Right ventricle myocardium superior (tissue), 1 donor: Measurements from ENCODE around the gene LYSMD1. TPM values are rescaled to one million over a fixed set of nuclear protein-coding genes. Genes with fewer than 3 reads are reported as not detected.
"Not testable (repeated sequence)": the region's sequence is repeated elsewhere in the genome, so short reads cannot be mapped to it uniquely, and the experiment has no call there.

Experiments used
- ATAC-seq: fragments of 200-7000 bp; cut with Tn5 transposase; one replicate; pipeline ENCODE4 v1.9.1; 2020; ENCODE audit warnings: mild to moderate bottlenecking; ENCODE audit not compliant: poor library complexity
- DNase-seq: peaks from one replicate; pipeline ENCODE4 v3.0.0-alpha.2; 2020
- intact Hi-C: fragments of 100-400 bp; cut with DNase I; formaldehyde crosslinking; loops from one replicate; pipeline ENCODE4 v1.11.2; 2022
- long read RNA-seq: library from polyadenylated mRNA; unstranded; transcript quantifications from one replicate; pipeline ENCODE4 v2.0.0, GENCODE V29; 2021
- total RNA-seq: library from RNA; stranded (reverse); fragmentation: NEBNext Ultra II Directional; extraction: Animal tissue kit (Norgen Biotek cat#: 25700); gene quantifications from one replicate; pipeline ENCODE4 v1.2.1, GENCODE V29; 2021
- donor health status: DM: no; HTN: yes; CAD: no; lungs with severe emphysema.

Gene LYSMD1
- total RNA-seq, result 10.7 TPM
- long read RNA-seq, result 0 reads

DNA sequence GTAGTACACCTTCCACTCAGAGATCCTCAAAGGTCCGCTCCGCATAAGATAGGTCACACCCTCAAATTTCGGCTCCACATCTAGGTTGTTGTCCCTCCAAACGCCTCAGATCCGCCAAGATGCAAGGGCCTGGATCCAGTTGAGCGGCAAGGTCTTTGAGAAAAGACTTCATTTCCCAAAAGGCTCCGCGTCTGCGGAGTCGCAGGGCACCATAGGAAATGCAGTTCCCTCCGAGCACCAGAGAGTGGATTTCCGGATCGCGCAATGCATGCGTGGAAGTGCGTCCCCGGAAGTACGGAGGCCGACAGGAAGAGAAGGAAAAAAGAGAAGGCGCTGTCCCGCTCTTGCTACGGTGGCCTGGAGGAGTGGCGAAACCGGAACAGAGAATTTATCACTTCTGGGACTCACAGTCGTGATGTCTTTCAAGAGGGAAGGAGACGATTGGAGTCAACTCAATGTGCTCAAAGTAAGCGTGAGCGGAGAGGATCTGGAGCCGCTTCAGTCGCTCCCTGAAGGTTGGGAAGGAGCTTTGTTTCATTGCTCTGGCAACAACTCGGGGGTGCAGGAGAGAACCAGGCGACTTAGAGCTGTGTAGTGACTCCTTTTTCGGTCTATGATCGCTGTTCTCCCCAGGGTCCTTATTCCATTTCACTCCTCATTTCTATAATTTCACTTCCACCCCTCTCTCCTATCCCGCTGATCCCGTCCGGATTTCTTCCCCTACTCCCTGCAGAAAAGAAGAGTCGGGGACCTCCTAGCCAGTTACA, at the start of gene LYSMD1, which contains the start of gene SCNM1:
Gene LYSMD1 (minus strand): TSS at position 165 of the 767 bp plus-strand sequence. CDS start 644 bp downstream, outside the sequence.
Gene SCNM1 (plus strand): TSS at position 407 of the 767 bp plus-strand sequence. CDS start 9 bp downstream, at position 416.
- intact Hi-C loops, result no loop called here
- peak; percentile 95 for ATAC-seq
- DNase-seq, result peak; percentile 97

DNA sequence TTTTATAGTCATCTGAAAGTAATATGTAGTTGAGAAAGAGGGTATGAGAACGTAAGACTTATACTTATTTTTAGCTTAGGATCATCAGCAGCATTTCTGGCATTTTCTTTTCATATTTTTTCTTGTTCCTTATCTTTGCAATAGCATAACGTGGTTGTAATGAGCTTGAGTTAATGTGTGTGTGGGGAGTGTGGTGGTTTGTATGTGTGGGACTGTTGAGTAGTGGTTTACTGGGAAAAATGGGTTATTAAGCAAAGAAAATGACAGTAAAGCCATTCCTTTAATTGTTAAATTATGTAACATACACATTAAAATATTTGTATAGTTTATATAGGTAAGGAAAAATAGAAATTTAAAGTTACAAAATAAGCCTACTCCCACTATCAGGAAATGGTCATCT, 47.9 kb upstream of the LYSMD1 start:
- intact Hi-C loops, result no loop called here
- ATAC-seq (no peak), DNase-seq (no peak)

DNA sequence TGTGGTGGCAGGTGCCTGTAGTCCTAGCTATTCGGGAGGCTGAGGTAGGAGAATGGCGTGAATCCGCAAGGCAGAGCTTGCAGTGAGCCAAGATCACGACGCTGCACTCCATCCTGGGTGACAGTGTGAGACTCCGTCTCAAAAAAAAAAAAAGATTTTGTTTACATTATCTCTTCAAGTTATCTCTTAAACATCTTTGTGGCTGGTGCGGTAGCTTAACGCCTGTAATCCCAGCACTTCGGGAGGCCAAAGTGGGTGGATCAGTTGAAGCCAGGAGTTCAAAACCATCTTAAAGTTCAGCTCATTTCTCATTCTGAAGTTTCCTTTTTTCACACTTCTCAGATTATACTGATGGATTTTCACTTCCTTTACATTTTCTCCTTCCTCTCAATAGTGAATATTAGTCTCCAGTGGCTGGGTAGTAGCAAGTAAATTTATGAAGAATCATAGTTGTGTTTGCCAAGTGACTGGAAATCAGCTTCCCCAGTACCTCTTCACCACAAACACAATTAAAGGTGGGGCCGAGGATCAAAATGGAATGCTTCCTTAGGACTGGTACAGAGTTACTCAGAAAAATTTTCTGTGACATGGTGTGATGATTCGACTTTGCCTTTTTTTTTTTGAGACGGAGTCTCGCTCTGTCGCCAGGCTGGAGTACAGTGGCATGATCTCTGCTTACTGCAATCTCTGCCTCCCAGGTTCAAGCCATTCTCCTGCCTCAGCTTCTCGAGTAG, 46.4 kb upstream of the LYSMD1 start:
- intact Hi-C loops, result no loop called here
- no peak for DNase-seq
- no peak for ATAC-seq

DNA sequence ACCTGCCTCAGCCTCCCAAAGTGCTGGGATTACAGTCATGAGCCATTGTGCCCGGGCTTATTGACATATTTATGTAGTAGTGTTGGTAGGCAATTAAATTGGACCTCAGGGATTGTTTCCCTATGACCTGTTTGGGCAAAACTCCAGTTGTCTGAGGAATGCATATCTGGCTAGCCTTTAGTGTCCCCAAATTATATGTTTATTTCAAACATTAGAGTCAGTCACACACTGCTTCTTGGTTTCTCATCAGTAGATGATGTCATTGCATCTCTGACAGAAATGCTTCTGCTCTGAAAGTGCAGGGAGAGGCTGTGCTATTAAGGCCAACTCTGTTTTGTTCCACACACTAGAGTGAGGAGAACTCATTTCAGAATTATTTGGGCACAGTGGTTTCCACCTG, 45.1 kb upstream of the LYSMD1 start:
- ATAC-seq (no peak), DNase-seq (no peak)
- intact Hi-C loops, result no loop called here

- ATAC-seq, DNase-seq, intact Hi-C loops: not testable (repeated sequence)
Observed at GRCh38 chr1:151205381-151205965, 39.8 kb upstream of the LYSMD1 start.

GRCh38 chr1:151199873-151200581, 34.3 kb upstream of the LYSMD1 start:
- ATAC-seq, result no peak
- DNase-seq, result no peak
- intact Hi-C loops, result no loop called here

GRCh38 chr1:151198254-151199127, 32.8 kb upstream of the LYSMD1 start, which contains the start of gene PIP5K1A:
Gene PIP5K1A (plus strand): TSS chr1:151198552. CDS start chr1:151198997, 445 bp downstream.
- peak; percentile 95 for ATAC-seq
- DNase-seq, result peak; percentile 100
- intact Hi-C loops, result no loop called here

DNA sequence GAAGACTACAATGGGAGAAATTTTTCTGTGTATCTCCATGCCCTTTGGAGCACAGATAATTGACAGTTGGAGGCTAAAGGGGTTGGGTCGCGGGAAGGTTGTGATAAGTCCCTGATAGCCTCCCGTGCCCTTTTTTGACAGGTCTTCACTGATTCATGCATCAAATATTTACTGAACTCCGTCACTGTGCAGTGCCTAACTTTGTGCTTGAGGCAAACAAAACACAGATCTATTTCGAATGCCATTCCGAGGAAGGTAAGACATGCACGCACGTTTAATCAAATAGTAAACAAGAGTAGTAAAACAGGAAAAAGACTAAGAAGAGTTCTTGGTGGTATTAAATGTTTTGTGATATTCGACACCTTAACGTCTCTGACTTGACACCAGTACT, 32.2 kb upstream of the LYSMD1 start:
- ATAC-seq, result no peak
- intact Hi-C loops, result no loop called here
- no peak for DNase-seq

- ATAC-seq (peak; percentile 47), DNase-seq (no peak)
- intact Hi-C loops, result no loop called here
Observed at GRCh38 chr1:151196292-151196800, 30.6 kb upstream of the LYSMD1 start.

- not testable (repeated sequence) for DNase-seq, ATAC-seq
- intact Hi-C loops, result loop anchor here (2.0 kb wide), 1 partner anchor 56 kb away; no protein-coding TSS in a partner anchor
Observed at GRCh38 chr1:151194894-151195594, 29.3 kb upstream of the LYSMD1 start.

- DNase-seq, result no peak
- intact Hi-C loops, result loop anchor here (2.0 kb wide), 1 partner anchor 57 kb away; no protein-coding TSS in a partner anchor
- ATAC-seq, result no peak
Observed at GRCh38 chr1:151193856-151194255, 28.2 kb upstream of the LYSMD1 start.

GRCh38 chr1:151193304-151193703, 27.6 kb upstream of the LYSMD1 start:
- no peak for DNase-seq
- intact Hi-C loops, result no loop called here

DNA sequence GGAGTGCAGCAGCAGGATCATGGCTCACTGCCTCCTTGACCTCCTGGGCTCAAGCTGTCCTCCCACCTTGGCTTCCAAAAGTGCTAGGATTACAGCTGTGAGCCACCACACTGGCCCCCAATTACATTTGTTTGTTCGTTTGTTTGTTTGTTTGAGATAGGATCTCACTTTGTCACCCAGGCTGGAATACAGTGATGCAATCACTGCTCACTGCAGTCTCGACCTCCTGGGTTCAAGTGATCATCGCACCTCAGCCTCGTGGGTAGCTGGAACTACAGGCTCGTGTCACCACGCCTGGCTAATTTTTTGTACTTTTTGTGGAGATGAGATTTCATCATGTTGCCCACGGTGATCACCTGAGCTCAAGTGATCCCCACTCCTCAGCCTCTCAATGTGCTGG, 26.3 kb upstream of the LYSMD1 start:
- intact Hi-C loops, result no loop called here
- DNase-seq (no peak), ATAC-seq (no peak)

More at GRCh38 chr1:151193304-151193703, 27.6 kb upstream of the LYSMD1 start:
- ATAC-seq, result no peak

DNA sequence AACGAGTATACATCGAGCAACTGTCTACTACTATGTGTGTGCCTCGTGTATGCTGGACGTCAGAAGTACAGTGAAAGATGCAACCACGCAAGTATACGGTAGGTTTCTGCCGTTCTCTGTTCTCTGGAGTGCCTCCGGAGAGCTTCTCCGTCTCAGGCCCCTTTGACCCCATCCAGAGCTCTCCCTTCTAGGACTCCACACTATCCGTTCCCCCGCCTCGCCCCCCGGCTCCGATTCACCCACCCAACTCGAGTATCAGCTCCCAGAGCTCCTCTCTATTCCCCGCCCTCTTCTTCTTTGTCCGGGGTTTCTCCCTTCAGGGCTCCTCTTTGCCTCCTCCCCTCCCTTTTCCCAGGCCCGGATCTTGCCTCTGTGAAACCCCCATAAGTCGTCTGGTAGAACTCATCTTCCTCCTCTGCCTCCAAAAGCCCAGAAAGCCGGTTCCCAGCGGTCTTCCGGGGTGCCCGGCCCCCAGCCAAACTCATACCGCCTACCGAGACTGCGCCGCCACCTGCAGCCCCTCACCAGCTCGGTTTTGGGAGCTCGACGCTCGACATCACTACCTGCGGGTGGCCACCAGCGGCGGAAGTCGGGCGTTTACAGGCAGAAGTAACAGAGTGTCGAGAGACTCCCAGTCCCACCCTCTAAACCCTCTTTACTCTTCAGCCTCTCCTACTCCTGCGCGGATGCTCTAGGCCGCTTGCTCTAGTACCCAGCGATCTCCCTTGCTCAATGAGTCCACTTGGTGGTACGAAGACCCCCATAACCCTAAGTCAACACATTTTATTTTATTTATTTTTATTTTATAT, 24.1 kb upstream of the LYSMD1 start, which contains the start of gene VPS72:
Gene VPS72 (minus strand): TSS at position 561 of the 809 bp plus-strand sequence. CDS start 76 bp downstream, at position 485.
- intact Hi-C loops, result no loop called here
- DNase-seq (peak; percentile 89), ATAC-seq (peak; percentile 99)

GRCh38 chr1:151188667-151189066, 23.0 kb upstream of the LYSMD1 start:
- ATAC-seq, DNase-seq, intact Hi-C loops: not testable (repeated sequence)

GRCh38 chr1:151187205-151187604, 21.5 kb upstream of the LYSMD1 start:
- DNase-seq, result no peak
- no peak for ATAC-seq
- intact Hi-C loops, result no loop called here
